Duodenal mucosa (tissue), 2 donors: Measurements from ENCODE around the gene ATP8A2.

Experiments used
- H3K27ac ChIP-seq: one replicate; pipeline ENCODE4 v1.7.0; 2013; ENCODE audit warnings: low read depth, low read length
- H3K27me3 ChIP-seq, 2 donors: one replicate each; pipeline ENCODE4 v1.7.0; 2013; ENCODE audit warnings: low read length in 2 of 2, control low read depth in 1 of 2; ENCODE audit not compliant: insufficient read depth in 2 of 2, control insufficient read depth in 1 of 2
- H3K36me3 ChIP-seq, 2 donors: one replicate each; pipeline ENCODE4 v1.7.0; 2013; ENCODE audit warnings: low read length in 2 of 2, control low read depth in 1 of 2; ENCODE audit not compliant: insufficient read depth in 2 of 2, control insufficient read depth in 1 of 2
- H3K4me1 ChIP-seq, 2 donors: one replicate each; pipeline ENCODE4 v1.7.0; 2013; ENCODE audit warnings: low read length in 2 of 2, control low read depth in 1 of 2; ENCODE audit not compliant: insufficient read depth in 2 of 2, control insufficient read depth in 1 of 2
- H3K4me3 ChIP-seq, 2 donors: one replicate each; pipeline ENCODE4 v1.7.0; 2013; ENCODE audit warnings: low read length in 2 of 2, low read depth in 1 of 2
- H3K9ac ChIP-seq, 2 donors: one replicate each; pipeline ENCODE4 v1.7.0; 2013; ENCODE audit warnings: low read length in 2 of 2, low read depth in 1 of 2
- H3K9me3 ChIP-seq, 2 donors: one replicate each; pipeline ENCODE4 v1.7.0; 2013; ENCODE audit warnings: low read length in 2 of 2, control low read depth in 1 of 2; ENCODE audit not compliant: control insufficient read depth in 1 of 2

Gene ATP8A2

GRCh38 chr13:25574437-25575411 is 202.9 kb downstream of the ATP8A2 start:
- H3K36me3 ChIP-seq, result no peaks in the 10 kb centered on the region
- no peak overlapping the region for H3K27ac ChIP-seq
- peaks cover 0 to 3% of the 10 kb centered on the region in 2 donors for H3K27me3 ChIP-seq
- no peaks in the 10 kb centered on the region for H3K9me3 ChIP-seq
- H3K4me3 ChIP-seq, result no peak overlapping the region
- no peaks in the 10 kb centered on the region for H3K4me1 ChIP-seq
- H3K9ac ChIP-seq, result no peak overlapping the region

GRCh38 chr13:25575562-25575961 is 203.8 kb downstream of the ATP8A2 start:
- Histone ChIP-seq H3K9ac (no peak overlapping the region), H3K36me3 (no peaks in the 10 kb centered on the region), H3K4me1 (no peaks in the 10 kb centered on the region), H3K27ac (no peak overlapping the region), H3K9me3 (no peaks in the 10 kb centered on the region), H3K4me3 (no peak overlapping the region), H3K27me3 (peaks cover 0 to 3% of the 10 kb centered on the region in 2 donors)

- H3K9me3 ChIP-seq, result no peaks in the 10 kb centered on the region
- H3K4me3 ChIP-seq, result no peak overlapping the region
- H3K27ac ChIP-seq, result no peak overlapping the region
- peaks cover 0 to 3% of the 10 kb centered on the region in 2 donors for H3K27me3 ChIP-seq
- no peak overlapping the region for H3K9ac ChIP-seq
- no peaks in the 10 kb centered on the region for H3K36me3 ChIP-seq
- no peaks in the 10 kb centered on the region for H3K4me1 ChIP-seq
Measured at GRCh38 chr13:25578526-25578925, 206.8 kb downstream of the ATP8A2 start.

DNA sequence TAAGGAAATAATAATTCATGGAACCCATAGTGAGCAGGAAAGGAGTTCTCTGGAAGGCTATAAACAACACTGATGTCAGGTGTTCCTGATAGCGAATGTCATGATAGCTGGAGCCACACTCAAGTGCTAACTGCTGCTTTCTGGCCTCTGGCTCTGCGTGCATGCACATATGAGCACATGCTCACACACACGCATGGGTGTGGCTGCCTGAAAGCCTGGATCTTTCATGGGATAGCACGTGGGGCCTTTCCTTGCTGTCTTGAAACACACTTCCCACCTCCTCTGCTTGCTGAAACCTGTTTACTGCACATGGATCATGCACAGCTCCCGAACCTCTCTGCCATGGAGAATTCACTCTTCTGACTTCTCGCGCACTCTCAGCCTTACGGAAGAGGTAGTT is 207.4 kb downstream of the ATP8A2 start:
- no peaks in the 10 kb centered on the region for H3K36me3 ChIP-seq
- no peaks in the 10 kb centered on the region for H3K9me3 ChIP-seq
- H3K4me1 ChIP-seq, result no peaks in the 10 kb centered on the region
- peaks cover 0 to 3% of the 10 kb centered on the region in 2 donors for H3K27me3 ChIP-seq
- H3K4me3 ChIP-seq, result no peak overlapping the region
- H3K27ac ChIP-seq, result no peak overlapping the region
- H3K9ac ChIP-seq, result no peak overlapping the region

DNA sequence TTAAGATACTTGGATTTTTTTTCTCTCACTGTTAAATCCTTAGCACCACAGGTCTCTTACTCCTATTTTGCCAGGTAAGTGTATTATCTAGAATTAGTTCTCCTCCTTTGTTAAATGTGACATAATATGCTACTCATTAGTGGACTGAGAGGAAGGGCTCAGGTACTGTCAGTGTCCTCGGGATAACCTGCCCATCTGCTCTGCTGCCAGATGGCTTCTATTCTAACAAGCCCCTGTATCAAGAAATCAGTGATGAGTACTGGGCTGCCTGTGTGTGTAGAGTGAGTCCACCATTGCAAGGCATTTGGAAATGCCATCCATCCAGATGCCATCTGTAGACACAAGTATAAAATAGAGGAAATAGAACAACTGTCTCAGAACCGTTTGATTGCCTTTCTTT is 209.6 kb downstream of the ATP8A2 start:
- no peak overlapping the region for H3K9ac ChIP-seq
- H3K27me3 ChIP-seq, result peaks cover 0 to 3% of the 10 kb centered on the region in 2 donors
- H3K4me1 ChIP-seq, result no peaks in the 10 kb centered on the region
- H3K27ac ChIP-seq, result no peak overlapping the region
- no peaks in the 10 kb centered on the region for H3K9me3 ChIP-seq
- no peaks in the 10 kb centered on the region for H3K36me3 ChIP-seq
- H3K4me3 ChIP-seq, result no peak overlapping the region

DNA sequence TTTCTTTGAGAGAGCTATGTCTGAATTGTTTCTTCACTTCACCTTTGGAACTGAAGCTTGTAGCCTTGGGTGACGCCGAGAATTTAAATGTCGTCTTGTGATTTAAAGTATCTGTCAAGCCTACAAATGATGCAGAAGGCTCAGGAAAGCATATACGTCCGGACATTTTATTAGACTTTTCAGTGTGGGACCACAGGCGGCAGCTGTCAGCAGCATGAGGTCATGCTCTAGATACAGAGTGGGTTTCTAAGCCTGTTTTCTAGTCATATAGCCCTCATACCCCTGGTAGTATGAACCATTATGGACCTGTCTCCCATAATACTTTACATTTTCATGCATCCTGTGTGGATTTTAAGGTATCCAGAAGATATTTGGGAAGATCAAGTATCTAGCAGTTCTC is 212.3 kb downstream of the ATP8A2 start:
- Histone ChIP-seq H3K27ac (no peak overlapping the region), H3K4me3 (no peak overlapping the region), H3K9me3 (no peaks in the 10 kb centered on the region), H3K9ac (no peak overlapping the region), H3K27me3 (no peaks in the 10 kb centered on the region), H3K4me1 (no peaks in the 10 kb centered on the region), H3K36me3 (no peaks in the 10 kb centered on the region)

- H3K27me3 ChIP-seq, result no peaks in the 10 kb centered on the region
- no peak overlapping the region for H3K27ac ChIP-seq
- H3K36me3 ChIP-seq, result no peaks in the 10 kb centered on the region
- H3K4me3 ChIP-seq, result no peak overlapping the region
- no peak overlapping the region for H3K9ac ChIP-seq
- H3K9me3 ChIP-seq, result no peaks in the 10 kb centered on the region
- no peaks in the 10 kb centered on the region for H3K4me1 ChIP-seq
Measured at GRCh38 chr13:25585000-25585399, 213.2 kb downstream of the ATP8A2 start.

DNA sequence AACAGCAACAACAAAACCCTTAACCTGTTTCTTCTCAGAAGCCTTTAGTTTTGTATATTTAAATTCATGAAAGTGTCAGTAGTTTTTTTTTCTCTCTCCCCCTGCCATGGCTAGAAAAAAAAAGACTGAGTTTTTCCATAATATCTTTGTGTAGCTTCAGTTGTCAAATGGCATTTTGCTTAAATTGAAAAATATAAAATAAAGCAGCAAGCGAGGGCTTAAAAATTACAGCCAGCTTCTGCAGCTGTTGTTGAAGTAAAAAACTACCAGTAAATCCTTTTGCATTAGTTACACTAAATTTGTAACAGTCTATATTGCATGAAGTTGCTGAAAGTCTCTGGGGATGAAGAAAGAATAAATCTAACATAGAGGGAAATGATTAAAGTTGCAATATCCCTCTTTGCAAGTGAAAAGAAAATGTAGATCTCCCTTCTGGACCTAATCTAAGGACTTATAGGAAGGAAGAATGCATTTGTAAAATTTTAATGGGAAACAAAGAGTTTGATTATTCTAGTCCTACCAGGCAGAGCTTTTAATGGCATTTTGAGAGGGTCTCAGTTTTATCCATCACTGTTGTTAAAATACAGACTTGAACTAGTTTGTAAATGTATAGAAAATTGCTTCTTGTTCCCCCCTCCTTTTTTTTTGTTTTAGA is 215.7 kb downstream of the ATP8A2 start:
- Histone ChIP-seq H3K36me3 (no peaks in the 10 kb centered on the region), H3K27ac (no peak overlapping the region)

GRCh38 chr13:25588336-25589060 is 216.7 kb downstream of the ATP8A2 start:
- H3K9ac ChIP-seq, result no peak overlapping the region
- no peaks in the 10 kb centered on the region for H3K36me3 ChIP-seq
- H3K9me3 ChIP-seq, result no peaks in the 10 kb centered on the region
- H3K27ac ChIP-seq, result no peak overlapping the region
- no peak overlapping the region for H3K4me3 ChIP-seq
- no peaks in the 10 kb centered on the region for H3K4me1 ChIP-seq
- H3K27me3 ChIP-seq, result no peaks in the 10 kb centered on the region

More for the DNA sequence above, 215.7 kb downstream of the ATP8A2 start:
- Histone ChIP-seq H3K9ac (no peak overlapping the region), H3K4me1 (no peaks in the 10 kb centered on the region), H3K27me3 (no peaks in the 10 kb centered on the region), H3K9me3 (no peaks in the 10 kb centered on the region), H3K4me3 (no peak overlapping the region)

DNA sequence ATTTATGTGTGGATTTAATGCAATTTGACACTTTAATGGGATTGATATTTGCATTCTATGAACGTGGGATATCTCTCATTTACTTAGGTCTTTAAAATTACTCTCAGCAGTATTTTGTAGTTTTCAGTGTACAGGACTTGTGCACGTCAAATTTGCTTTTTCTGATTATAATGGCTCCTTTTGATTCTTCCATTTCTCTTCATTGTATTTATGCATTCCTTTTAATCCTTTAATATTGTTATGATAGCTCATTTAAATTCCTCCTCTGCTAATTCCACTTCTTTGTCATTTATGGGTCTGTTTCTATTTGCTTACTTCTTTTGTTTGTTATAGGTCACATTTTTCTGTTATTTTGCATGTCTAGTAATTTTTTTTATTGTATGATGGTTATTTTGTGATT is 226.6 kb downstream of the ATP8A2 start:
- no peaks in the 10 kb centered on the region for H3K36me3 ChIP-seq
- H3K27me3 ChIP-seq, result peaks cover 0 to 2% of the 10 kb centered on the region in 2 donors
- H3K4me3 ChIP-seq, result no peak overlapping the region
- H3K9me3 ChIP-seq, result no peaks in the 10 kb centered on the region
- H3K4me1 ChIP-seq, result no peaks in the 10 kb centered on the region
- H3K27ac ChIP-seq, result no peak overlapping the region
- H3K9ac ChIP-seq, result no peak overlapping the region
